Stimulated activated CD4-positive, alpha-beta T cell treated with anti-CD3 and anti-CD28 coated beads, Interleukin-15, amount 100 ng/mL, for 24 hours (primary cell): ENCODE data around the gene ADAM23.

ENCODE experiments used
- DNase-seq: peaks from one replicate; pipeline ENCODE4 v3.0.0-alpha.2; 2020

ADAM23 gene

GRCh38 chr2:206512999-206513398 lies 69.7 kb downstream of the ADAM23 start:
- no peak for DNase-seq

GRCh38 chr2:206515580-206515979 lies 72.2 kb downstream of the ADAM23 start:
- DNase-seq = no peak

GRCh38 chr2:206518997-206519396 lies 75.7 kb downstream of the ADAM23 start:
- no peak for DNase-seq

GRCh38 chr2:206520450-206520849 lies 77.1 kb downstream of the ADAM23 start:
- no peak for DNase-seq

GRCh38 chr2:206521115-206521514 lies 77.8 kb downstream of the ADAM23 start:
- DNase-seq = no peak

GRCh38 chr2:206521612-206522011 lies 78.3 kb downstream of the ADAM23 start:
- no peak for DNase-seq

- no peak for DNase-seq
Observed at GRCh38 chr2:206526416-206526815, 83.1 kb downstream of the ADAM23 start.

- no peak for DNase-seq
Observed at GRCh38 chr2:206527153-206527552, 83.8 kb downstream of the ADAM23 start.

- peak; percentile 32 for DNase-seq
Observed at GRCh38 chr2:206530727-206531126, 87.4 kb downstream of the ADAM23 start.

- DNase-seq = no peak
Observed at GRCh38 chr2:206531996-206532543, 88.7 kb downstream of the ADAM23 start.

- no peak for DNase-seq
Observed at GRCh38 chr2:206533977-206534376, 90.6 kb downstream of the ADAM23 start.

- no peak for DNase-seq
Observed at GRCh38 chr2:206535260-206535986, 92.1 kb downstream of the ADAM23 start.

GRCh38 chr2:206540757-206541156 lies 97.4 kb downstream of the ADAM23 start:
- no peak for DNase-seq

GRCh38 chr2:206543073-206543472 lies 99.7 kb downstream of the ADAM23 start:
- DNase-seq = no peak

GRCh38 chr2:206548383-206548782 lies 105.1 kb downstream of the ADAM23 start:
- DNase-seq = no peak

- DNase-seq = no peak
Observed at GRCh38 chr2:206555721-206556120, 112.4 kb downstream of the ADAM23 start.

- DNase-seq = no peak
Observed at GRCh38 chr2:206556357-206556949, 113.1 kb downstream of the ADAM23 start.

GRCh38 chr2:206557321-206557720 lies 114.0 kb downstream of the ADAM23 start:
- DNase-seq = no peak

- DNase-seq = no peak
Observed at GRCh38 chr2:206558492-206558891, 115.2 kb downstream of the ADAM23 start.

GRCh38 chr2:206561962-206562361 lies 118.6 kb downstream of the ADAM23 start:
- no peak for DNase-seq

- no peak for DNase-seq
Observed at GRCh38 chr2:206562375-206562774, 119.0 kb downstream of the ADAM23 start.

GRCh38 chr2:206563374-206563773 lies 120.0 kb downstream of the ADAM23 start:
- DNase-seq = no peak

GRCh38 chr2:206565666-206566065 lies 122.3 kb downstream of the ADAM23 start:
- DNase-seq = no peak

GRCh38 chr2:206569470-206569869 lies 126.1 kb downstream of the ADAM23 start:
- no peak for DNase-seq

- no peak for DNase-seq
Observed at GRCh38 chr2:206570199-206570598, 126.9 kb downstream of the ADAM23 start.
